Nephron progenitor cell (in vitro differentiated cells): ENCODE measurements around the gene ABCC4.

ENCODE experiments used
- DNase-seq: peaks from one replicate; pipeline ENCODE4 v3.0.0; 2021
- H3K27ac Mint-ChIP-seq: 2 replicates; pipeline ENCODE4 v1.8.0; 2021; ENCODE audit warnings: mild to moderate bottlenecking, moderate library complexity, mixed read lengths
- H3K27me3 Mint-ChIP-seq: 2 replicates; pipeline ENCODE4 v1.8.0; 2021; ENCODE audit warnings: mild to moderate bottlenecking, low read depth, mixed read lengths; ENCODE audit not compliant: poor library complexity
- H3K36me3 Mint-ChIP-seq: 2 replicates; pipeline ENCODE4 v1.8.0; 2021; ENCODE audit warnings: low read depth, mixed read lengths
- H3K4me1 Mint-ChIP-seq: 2 replicates; pipeline ENCODE4 v1.8.0; 2021; ENCODE audit warnings: mixed read lengths
- H3K4me3 Mint-ChIP-seq: 2 replicates; pipeline ENCODE4 v1.8.0; 2021; ENCODE audit warnings: mild to moderate bottlenecking, moderate library complexity, mixed read lengths
- H3K9me3 Mint-ChIP-seq: 2 replicates; pipeline ENCODE4 v1.8.0; 2021; ENCODE audit warnings: mild to moderate bottlenecking, moderate library complexity, mixed read lengths
- TF ChIP-seq, protein P1 (sequence below): fragments of 200-600 bp; sonication (generic); IDR thresholded peaks from 2 replicates; pipeline ENCODE4 v1.5.0; 2021; ENCODE audit warnings: antibody characterized with exemption

ABCC4 gene

DNA sequence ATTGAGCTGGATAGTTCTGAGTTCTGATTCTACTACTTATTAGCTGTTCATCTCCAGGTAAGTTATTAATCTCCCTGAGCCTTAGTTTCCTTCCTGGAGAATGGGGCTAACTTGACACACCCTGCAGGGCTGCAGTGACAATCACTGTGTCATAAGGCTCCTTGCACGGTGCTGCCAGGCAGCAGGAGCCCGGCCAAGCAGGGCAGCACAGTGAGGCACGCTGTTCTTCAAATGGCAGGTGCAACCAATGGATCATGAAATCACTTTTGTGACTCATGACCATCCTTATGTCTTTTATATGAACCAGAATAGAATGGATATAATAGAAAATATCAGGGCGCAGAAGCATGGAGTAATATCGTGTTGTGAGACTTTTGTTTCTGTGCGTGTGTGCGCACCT, 242.6 kb downstream of the ABCC4 start:
- H3K36me3 Mint-ChIP-seq = peaks cover 13% of the 10 kb centered on the region
- TF ChIP-seq, protein P1, sequence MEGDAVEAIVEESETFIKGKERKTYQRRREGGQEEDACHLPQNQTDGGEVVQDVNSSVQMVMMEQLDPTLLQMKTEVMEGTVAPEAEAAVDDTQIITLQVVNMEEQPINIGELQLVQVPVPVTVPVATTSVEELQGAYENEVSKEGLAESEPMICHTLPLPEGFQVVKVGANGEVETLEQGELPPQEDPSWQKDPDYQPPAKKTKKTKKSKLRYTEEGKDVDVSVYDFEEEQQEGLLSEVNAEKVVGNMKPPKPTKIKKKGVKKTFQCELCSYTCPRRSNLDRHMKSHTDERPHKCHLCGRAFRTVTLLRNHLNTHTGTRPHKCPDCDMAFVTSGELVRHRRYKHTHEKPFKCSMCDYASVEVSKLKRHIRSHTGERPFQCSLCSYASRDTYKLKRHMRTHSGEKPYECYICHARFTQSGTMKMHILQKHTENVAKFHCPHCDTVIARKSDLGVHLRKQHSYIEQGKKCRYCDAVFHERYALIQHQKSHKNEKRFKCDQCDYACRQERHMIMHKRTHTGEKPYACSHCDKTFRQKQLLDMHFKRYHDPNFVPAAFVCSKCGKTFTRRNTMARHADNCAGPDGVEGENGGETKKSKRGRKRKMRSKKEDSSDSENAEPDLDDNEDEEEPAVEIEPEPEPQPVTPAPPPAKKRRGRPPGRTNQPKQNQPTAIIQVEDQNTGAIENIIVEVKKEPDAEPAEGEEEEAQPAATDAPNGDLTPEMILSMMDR = no peak
- no peak overlapping the region for H3K4me3 Mint-ChIP-seq

DNA sequence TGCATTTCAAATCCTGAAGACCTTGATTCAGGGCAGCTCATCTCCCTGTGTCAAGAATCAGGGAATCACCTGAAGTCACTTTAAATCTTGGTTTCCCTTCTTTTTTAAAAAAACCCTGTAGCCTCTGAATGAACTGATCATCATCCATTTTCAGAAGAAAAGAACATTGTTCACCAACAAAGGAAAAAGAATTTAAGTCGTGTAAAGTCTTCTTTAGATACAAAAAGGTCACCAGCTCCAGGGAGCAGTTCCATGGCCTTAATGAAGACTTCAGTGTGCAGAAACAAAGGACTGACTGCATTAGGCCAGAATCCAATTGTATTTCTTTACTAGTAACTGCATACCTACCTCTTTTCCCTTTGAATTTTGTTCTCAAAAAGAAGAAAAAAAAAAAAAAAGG, 245.0 kb downstream of the ABCC4 start:
- Mint-ChIP-seq H3K4me1 (no peaks in the 10 kb centered on the region), H3K4me3 (no peak overlapping the region), H3K36me3 (peaks cover 9% of the 10 kb centered on the region), H3K27me3 (no peaks in the 10 kb centered on the region), H3K9me3 (no peaks in the 10 kb centered on the region), H3K27ac (no peak overlapping the region)
- TF ChIP-seq, protein P1 = no peak
- DNase-seq = no peak

More for the DNA sequence above, 242.6 kb downstream of the ABCC4 start:
- no peaks in the 10 kb centered on the region for H3K4me1 Mint-ChIP-seq
- H3K9me3 Mint-ChIP-seq = no peaks in the 10 kb centered on the region
- no peaks in the 10 kb centered on the region for H3K27me3 Mint-ChIP-seq
- no peak for DNase-seq
- H3K27ac Mint-ChIP-seq = no peak overlapping the region

DNA sequence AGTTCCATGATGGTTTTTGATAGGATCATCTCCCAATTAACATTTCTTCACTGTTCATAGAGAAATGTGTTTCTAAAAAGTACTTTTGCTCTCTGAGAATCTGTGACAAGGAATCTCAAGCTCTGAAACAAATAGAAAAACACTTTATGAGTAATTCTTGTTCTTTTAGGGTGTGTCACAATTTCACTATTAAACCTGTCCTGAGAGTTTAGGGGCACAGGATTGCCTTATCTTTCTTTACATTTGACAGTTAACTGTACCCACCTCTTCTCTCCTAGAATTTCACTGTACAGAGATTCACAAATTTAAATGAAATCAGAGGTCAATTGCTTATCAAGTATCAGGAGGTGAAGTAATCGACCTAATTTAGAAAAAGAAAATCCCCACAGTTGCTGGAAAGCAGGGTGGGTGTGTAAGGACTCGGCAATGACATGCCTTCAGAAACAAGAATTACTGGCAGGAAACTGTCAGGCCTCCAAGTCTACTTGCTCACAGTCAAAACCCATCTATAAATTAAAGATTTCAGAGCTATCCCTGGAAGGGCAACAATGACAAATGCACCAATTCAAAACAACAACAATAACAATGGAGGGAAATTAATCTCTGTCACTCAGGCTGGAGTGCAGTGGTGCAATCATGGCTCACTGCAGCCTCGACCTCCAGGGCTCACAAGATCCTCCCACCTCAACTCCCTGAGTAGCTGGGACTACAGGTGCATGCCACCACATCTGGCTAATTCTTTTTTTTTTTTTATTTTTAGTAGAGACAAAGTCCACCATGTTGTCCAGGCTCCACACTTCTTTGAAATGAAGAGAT, 250.2 kb downstream of the ABCC4 start:
- Mint-ChIP-seq H3K4me1 (no peaks in the 10 kb centered on the region), H3K27me3 (peaks cover 3% of the 10 kb centered on the region), H3K36me3 (peaks cover 8% of the 10 kb centered on the region), H3K9me3 (no peaks in the 10 kb centered on the region), H3K27ac (no peak overlapping the region), H3K4me3 (no peak overlapping the region)
- no peak for DNase-seq
- TF ChIP-seq, protein P1 = no peak

DNA sequence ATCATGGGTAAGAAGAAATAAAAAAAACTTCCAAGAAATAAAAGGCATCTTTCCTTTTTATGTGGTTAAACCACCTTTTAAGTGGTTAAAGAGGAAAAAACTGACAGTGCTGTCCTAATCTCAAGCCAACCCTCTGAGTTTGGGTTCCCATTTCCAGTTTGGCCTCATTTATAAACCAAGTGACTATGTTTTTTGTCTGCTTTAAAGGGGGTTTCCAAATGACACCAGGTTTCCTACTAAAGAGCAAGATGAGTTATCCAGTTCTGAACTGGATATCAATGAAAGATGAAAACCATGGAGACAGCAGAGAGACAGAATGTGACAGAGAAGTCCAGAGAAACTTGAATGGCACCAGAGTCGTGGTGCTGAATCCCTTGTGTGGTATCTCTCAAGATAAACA, 251.5 kb downstream of the ABCC4 start:
- no peaks in the 10 kb centered on the region for H3K4me1 Mint-ChIP-seq
- TF ChIP-seq, protein P1 = no peak
- no peak for DNase-seq
- no peak overlapping the region for H3K4me3 Mint-ChIP-seq
- H3K9me3 Mint-ChIP-seq = no peaks in the 10 kb centered on the region
- H3K27ac Mint-ChIP-seq = no peak overlapping the region
- peaks cover 8% of the 10 kb centered on the region for H3K36me3 Mint-ChIP-seq
- H3K27me3 Mint-ChIP-seq = peaks cover 3% of the 10 kb centered on the region

DNA sequence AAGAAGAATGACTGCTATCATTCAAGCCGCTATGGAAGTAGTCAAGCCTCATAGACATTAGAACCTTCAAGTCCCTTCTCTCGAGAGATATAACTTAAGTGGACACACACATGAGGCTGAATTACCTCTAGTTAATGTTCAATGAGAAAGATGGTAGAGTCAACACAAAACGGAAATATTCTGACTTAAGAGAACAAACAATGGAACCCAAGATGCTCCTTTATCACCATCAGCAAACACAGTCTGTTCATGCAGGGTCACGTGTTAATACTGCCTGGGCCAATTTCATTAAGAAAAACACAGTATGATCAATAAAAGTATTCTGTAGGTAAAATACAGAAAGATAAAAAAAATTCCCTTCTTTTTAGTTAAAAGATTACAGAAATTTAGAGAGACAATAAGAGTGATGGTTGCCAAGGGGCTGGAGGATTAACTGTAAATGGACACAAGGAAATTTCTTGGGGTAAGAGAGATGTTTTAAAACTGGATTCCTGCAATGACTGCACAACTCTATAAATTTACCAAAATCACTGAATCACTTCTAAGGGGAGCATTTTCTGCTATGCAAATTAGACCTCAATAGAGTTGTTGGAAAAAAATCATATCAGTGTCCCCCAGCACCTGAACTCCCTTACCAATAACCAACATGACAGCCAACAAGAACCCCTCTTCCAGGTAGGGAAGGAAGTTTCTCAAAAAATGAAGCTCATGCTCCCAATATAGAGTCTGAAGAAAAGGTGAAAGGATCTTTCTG, 256.6 kb downstream of the ABCC4 start:
- H3K4me3 Mint-ChIP-seq = no peak overlapping the region
- TF ChIP-seq, protein P1 = no peak
- no peak overlapping the region for H3K27ac Mint-ChIP-seq
- peaks cover 4% of the 10 kb centered on the region for H3K9me3 Mint-ChIP-seq
- peaks cover 3% of the 10 kb centered on the region for H3K27me3 Mint-ChIP-seq
- peaks cover 5% of the 10 kb centered on the region for H3K4me1 Mint-ChIP-seq
- DNase-seq = no peak
- H3K36me3 Mint-ChIP-seq = peaks cover 36% of the 10 kb centered on the region
